Measurements from ENCODE around the gene CUL2. TPM values are rescaled to one million over a fixed set of nuclear protein-coding genes. Genes with fewer than 3 reads are reported as not detected.

The CUL2 gene
- total RNA-seq, 2 donors from 2014 or later, result 15.5 to 17.3 TPM

DNA sequence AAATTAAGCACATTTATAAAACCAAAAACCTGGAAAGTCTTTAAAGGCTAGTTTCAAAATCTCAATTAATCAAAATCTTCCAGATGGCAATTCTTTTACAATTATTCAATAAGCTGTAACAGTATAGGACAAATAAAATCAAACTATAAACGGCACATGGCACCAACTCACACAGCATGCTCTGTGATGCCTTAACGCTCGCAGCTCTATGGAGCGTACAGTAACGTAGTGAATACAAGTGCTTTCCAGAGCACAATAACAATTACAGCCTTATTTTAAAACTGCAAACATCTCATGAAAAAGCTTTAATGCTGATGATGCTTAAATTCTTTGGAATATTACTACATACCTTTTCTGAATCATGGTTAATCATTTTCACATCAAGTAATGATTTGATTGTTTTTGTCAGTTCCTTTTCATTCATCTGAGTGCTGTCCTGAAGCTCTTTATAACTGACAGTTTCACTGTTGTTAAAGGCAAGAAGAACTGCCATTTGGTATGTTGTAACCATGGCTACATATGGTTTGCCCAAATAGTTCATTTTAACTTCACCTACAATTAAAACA lies 74.2 kb downstream of the CUL2 start:
- DNase-seq (ENCODE audit: low spot score), result no peak
- Histone ChIP-seq H3K9me3 (no peaks in the 10 kb centered on the region), H3K36me3 (peaks cover 37% of the 10 kb centered on the region), H3K4me3 (no peak overlapping the region), H3K27ac (no peak overlapping the region), H3K27me3 (no peaks in the 10 kb centered on the region), H3K4me1 (peaks cover 0 to 15% of the 10 kb centered on the region in 2 donors)
- TF ChIP-seq, protein P1, sequence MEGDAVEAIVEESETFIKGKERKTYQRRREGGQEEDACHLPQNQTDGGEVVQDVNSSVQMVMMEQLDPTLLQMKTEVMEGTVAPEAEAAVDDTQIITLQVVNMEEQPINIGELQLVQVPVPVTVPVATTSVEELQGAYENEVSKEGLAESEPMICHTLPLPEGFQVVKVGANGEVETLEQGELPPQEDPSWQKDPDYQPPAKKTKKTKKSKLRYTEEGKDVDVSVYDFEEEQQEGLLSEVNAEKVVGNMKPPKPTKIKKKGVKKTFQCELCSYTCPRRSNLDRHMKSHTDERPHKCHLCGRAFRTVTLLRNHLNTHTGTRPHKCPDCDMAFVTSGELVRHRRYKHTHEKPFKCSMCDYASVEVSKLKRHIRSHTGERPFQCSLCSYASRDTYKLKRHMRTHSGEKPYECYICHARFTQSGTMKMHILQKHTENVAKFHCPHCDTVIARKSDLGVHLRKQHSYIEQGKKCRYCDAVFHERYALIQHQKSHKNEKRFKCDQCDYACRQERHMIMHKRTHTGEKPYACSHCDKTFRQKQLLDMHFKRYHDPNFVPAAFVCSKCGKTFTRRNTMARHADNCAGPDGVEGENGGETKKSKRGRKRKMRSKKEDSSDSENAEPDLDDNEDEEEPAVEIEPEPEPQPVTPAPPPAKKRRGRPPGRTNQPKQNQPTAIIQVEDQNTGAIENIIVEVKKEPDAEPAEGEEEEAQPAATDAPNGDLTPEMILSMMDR (IDR thresholded peaks at IDR 0.05), result no peak

DNA sequence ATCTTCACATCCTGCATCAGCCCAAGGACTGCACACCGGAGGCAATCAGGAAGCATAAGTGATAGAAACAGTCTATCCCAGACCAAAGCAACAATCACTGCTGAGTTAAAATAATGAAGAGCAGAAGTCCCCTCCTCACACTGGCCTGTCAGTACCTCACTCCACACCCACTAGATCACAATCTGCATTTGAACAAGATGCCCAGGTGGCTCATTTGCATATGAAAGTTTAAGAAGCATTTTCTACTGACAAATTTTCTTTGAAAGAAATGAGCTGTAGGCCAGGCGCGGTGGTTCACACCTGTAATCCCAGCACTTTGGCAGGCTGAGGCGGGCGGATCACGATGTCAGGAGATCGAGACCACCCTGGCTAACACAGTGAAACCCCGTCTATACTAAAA lies 77.4 kb downstream of the CUL2 start:
- H3K27ac ChIP-seq, result no peak overlapping the region
- H3K4me3 ChIP-seq, result no peak overlapping the region
- no peaks in the 10 kb centered on the region for H3K9me3 ChIP-seq
- no peak for DNase-seq (ENCODE audit: low spot score)
- TF ChIP-seq, protein P1 (IDR thresholded peaks at IDR 0.05), result no peak
- H3K36me3 ChIP-seq, result peaks cover 37% of the 10 kb centered on the region
- H3K4me1 ChIP-seq, result no peaks in the 10 kb centered on the region
- no peaks in the 10 kb centered on the region for H3K27me3 ChIP-seq

DNA sequence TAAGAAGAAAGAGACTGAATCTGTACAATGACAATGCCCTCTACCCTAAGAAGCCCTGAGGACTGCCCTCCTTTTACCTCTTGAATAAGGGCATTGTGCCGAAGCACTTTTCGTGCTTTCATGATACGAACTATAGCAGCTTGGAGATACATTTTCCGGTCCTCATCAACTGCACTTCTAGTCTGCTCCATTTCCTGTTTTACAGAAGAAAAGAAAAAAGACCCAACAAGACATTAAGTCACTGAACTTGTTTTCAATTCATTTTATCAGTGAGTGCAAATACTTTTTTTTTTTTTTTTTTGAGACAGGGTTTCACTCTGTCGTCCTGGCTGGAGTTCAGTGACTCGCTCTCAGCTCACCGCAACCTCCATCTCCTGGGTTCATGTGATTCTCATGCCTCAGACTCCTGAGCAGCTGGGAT lies 78.4 kb downstream of the CUL2 start:
- no peak for DNase-seq (ENCODE audit: low spot score)
- Histone ChIP-seq H3K4me3 (no peak overlapping the region), H3K27me3 (no peaks in the 10 kb centered on the region), H3K36me3 (peaks cover 32% of the 10 kb centered on the region), H3K27ac (no peak overlapping the region), H3K4me1 (no peaks in the 10 kb centered on the region), H3K9me3 (no peaks in the 10 kb centered on the region)
- TF ChIP-seq, protein P1 (IDR thresholded peaks at IDR 0.05), result no peak

DNA sequence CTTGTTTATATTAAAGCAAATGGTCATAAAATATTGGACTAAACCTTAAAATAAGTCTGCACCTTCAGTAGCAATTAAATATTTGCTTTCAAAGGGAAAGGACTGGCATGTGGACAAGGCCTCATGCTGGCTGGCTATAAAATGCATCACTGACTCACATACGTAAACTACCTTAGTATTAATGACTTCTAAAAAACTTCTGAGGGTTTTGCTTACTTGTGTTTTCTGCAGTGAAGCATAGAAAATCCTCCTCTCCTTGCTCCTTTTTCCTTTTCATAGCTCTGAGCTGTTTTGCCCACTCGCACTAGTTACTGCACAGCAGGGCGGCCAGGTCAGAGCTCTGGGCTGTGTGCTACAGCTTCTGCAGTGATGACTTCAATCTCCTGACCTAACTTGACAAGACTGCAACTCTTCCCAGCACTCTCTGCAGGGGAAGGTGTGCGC lies 82.3 kb downstream of the CUL2 start:
- H3K4me3 ChIP-seq, result no peak overlapping the region
- H3K36me3 ChIP-seq, result peaks cover 9% of the 10 kb centered on the region

DNA sequence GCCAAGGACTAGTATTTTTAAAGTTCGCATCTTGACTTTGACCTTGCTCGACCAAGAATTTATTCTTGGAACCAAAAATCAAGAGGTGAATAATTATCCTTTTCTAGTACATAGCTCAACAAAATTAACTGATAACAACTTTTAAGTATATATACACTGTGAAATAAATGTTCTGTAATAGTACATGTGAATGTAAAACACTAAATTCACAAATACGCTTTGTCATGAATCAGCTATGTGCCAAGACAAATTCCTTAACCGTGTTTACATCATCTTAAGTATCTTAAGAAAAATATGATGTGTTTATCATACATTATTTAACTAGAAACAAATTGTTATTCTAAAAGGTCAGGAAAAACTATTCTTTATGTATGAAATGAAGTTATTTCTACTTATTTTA lies 83.3 kb downstream of the CUL2 start:
- TF ChIP-seq, protein P1 (IDR thresholded peaks at IDR 0.05), result no peak
- H3K36me3 ChIP-seq, result no peaks in the 10 kb centered on the region

More for the DNA sequence above, 82.3 kb downstream of the CUL2 start:
- DNase-seq (ENCODE audit: low spot score), result no peak
- no peaks in the 10 kb centered on the region for H3K9me3 ChIP-seq
- H3K27ac ChIP-seq, result no peak overlapping the region
- TF ChIP-seq, protein P1 (IDR thresholded peaks at IDR 0.05), result no peak
- H3K4me1 ChIP-seq, result no peaks in the 10 kb centered on the region
- no peaks in the 10 kb centered on the region for H3K27me3 ChIP-seq

DNA sequence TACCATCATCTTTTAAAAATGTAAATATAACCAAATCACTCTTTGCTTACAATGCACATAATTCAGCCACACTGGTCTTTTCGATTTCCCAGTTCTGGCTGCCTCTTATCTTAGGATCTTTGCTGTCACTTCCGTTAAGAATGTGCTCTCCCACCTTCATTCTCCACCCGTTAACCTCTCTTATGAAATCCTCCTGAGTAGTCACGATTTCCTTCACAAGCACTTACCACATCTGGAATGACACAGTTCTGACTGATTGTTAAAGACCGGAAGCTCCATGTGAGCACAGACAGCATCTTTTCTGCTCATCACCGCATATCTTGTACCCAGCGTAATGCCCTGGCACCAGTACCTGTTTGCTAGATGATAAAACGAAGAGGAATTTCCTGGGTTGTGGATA lies 84.3 kb downstream of the CUL2 start:
- Histone ChIP-seq H3K9me3 (no peaks in the 10 kb centered on the region), H3K4me1 (no peaks in the 10 kb centered on the region), H3K27me3 (no peaks in the 10 kb centered on the region), H3K4me3 (no peak overlapping the region), H3K27ac (no peak overlapping the region), H3K36me3 (no peaks in the 10 kb centered on the region)
- DNase-seq (ENCODE audit: low spot score), result no peak
- TF ChIP-seq, protein P1 (IDR thresholded peaks at IDR 0.05), result no peak

More for the DNA sequence above, 83.3 kb downstream of the CUL2 start:
- no peaks in the 10 kb centered on the region for H3K4me1 ChIP-seq
- H3K9me3 ChIP-seq, result no peaks in the 10 kb centered on the region
- no peak overlapping the region for H3K27ac ChIP-seq
- no peak overlapping the region for H3K4me3 ChIP-seq
- no peak for DNase-seq (ENCODE audit: low spot score)
- H3K27me3 ChIP-seq, result no peaks in the 10 kb centered on the region

Measured in right atrium auricular region (tissue), 2 donors.